RWPE1 (cell line): ENCODE measurements around the gene SLC12A3.

Experiments used
- CTCF ChIA-PET: fragments of 350-600 bp; sonication (Branson Sonifier 250); formaldehyde crosslinking; extraction: SDS; loops from one replicate; lab custom pipeline; 2021; lab: Yijun Ruan, JAX
- POLR2A ChIA-PET: fragments of 400-600 bp; formaldehyde crosslinking; extraction: SDS; loops from one replicate; lab custom pipeline; 2020; ENCODE audit warnings: antibody characterized with exemption; ENCODE audit not compliant: low non-redundant PET; lab: Yijun Ruan, JAX
- DNase-seq: peaks from one replicate; pipeline ENCODE4 v3.0.0; 2012; ENCODE audit warnings: low spot score
- H3K27ac ChIP-seq: fragments of 450-650 bp; 2 replicates; pipeline ENCODE4 v1.5.1; 2017
- TF ChIP-seq, protein P1 (sequence below): fragments of 450-650 bp; conservative IDR thresholded peaks from 2 replicates; pipeline ENCODE4 v1.5.1; 2017; ENCODE audit warnings: low read depth, mild to moderate bottlenecking

Gene SLC12A3

DNA sequence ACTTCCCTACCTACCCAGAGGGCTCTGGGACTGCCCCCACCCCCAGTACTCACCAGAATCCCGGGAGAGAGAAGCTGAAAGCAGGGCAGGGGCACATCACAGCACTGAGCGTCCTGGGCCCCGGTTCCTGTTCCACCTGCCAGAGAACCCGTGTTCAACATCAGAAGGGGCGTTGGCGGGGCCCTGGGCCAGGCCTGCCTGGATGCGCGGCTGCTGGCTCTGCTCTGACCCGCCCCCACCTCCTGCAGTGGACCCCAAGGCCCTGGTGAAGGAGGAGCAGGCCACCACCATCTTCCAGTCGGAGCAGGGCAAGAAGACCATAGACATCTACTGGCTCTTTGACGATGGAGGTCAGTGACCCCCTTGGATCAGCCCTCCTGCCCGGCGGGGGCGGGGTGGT is 27.7 kb downstream of the SLC12A3 start:
- TF ChIP-seq, protein P1, sequence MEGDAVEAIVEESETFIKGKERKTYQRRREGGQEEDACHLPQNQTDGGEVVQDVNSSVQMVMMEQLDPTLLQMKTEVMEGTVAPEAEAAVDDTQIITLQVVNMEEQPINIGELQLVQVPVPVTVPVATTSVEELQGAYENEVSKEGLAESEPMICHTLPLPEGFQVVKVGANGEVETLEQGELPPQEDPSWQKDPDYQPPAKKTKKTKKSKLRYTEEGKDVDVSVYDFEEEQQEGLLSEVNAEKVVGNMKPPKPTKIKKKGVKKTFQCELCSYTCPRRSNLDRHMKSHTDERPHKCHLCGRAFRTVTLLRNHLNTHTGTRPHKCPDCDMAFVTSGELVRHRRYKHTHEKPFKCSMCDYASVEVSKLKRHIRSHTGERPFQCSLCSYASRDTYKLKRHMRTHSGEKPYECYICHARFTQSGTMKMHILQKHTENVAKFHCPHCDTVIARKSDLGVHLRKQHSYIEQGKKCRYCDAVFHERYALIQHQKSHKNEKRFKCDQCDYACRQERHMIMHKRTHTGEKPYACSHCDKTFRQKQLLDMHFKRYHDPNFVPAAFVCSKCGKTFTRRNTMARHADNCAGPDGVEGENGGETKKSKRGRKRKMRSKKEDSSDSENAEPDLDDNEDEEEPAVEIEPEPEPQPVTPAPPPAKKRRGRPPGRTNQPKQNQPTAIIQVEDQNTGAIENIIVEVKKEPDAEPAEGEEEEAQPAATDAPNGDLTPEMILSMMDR = no peak
- DNase-seq = no peak
- CTCF ChIA-PET = no interaction called here
- POLR2A ChIA-PET = no interaction called here
- no peak overlapping the region for H3K27ac ChIP-seq

DNA sequence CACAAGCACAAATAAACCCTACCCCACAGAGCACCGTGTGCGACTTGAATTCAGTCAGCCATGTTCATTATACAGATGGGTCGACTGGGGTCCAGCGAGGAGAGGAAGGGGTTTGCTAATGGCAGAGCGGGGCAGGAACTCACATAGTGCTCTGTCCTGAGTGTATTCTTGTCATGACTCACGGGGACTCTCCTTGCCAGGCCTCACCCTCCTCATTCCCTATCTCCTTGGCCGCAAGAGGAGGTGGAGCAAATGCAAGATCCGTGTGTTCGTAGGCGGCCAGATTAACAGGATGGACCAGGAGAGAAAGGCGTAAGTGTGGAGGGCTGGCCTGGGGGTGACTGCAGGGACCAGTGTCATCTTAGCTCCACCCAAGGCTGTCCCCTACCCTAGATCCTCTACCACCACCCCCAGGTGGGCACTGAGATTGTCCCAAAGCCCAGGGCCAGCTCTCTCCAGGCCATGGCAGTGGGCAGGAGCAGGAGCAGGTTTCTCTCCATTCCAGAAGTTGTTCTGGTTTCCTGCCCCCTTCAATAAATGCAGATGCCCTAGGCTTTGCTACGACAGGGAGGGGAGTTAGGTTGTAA is 29.4 kb downstream of the SLC12A3 start:
- CTCF ChIA-PET = no interaction called here
- TF ChIP-seq, protein P1 = no peak
- no peak overlapping the region for H3K27ac ChIP-seq
- POLR2A ChIA-PET = no interaction called here
- no peak for DNase-seq

DNA sequence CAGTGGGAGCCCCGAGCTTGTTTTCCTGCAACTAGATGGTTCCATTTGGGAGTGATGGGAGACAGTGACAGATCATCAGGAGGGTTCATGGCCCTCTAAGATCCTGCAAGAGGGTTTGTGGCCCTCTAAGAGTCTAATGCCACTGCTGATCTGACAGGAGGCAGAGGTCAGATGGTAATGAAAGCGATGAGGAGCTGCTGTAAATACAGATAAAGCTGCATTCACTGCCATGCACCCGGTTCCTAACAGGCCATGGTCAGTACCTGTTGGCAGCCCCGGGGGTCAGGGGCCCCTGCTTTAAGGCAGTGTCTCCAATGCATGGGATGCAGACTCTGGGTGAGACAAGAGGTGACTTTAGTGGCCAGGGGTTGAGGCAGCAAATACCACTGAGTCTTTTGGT is 30.8 kb downstream of the SLC12A3 start:
- POLR2A ChIA-PET = no interaction called here
- no peak for DNase-seq
- H3K27ac ChIP-seq = no peak overlapping the region
- CTCF ChIA-PET = no interaction called here
- TF ChIP-seq, protein P1 = no peak

DNA sequence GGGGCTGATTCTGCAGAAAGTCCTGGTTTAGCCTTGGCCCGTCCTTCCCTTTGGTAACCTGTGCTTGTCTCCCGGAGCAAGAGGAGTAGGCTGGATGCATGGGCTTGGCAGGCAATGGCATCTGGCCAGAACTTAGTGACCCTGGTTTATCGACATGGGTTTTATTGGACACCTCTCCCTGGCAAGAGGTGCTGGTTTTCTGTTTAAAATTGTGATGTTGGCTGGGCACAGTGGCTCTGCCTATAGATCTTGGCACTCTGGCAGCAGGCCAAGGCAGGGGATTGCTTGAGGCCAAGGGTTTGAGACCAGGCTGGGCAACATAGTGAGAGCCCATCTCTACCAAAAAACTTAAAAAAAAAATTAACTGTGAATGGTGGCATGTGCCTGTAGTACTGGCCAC is 31.2 kb downstream of the SLC12A3 start:
- DNase-seq = no peak
- no peak overlapping the region for H3K27ac ChIP-seq
- POLR2A ChIA-PET = no interaction called here
- CTCF ChIA-PET = no interaction called here
- TF ChIP-seq, protein P1 = no peak

DNA sequence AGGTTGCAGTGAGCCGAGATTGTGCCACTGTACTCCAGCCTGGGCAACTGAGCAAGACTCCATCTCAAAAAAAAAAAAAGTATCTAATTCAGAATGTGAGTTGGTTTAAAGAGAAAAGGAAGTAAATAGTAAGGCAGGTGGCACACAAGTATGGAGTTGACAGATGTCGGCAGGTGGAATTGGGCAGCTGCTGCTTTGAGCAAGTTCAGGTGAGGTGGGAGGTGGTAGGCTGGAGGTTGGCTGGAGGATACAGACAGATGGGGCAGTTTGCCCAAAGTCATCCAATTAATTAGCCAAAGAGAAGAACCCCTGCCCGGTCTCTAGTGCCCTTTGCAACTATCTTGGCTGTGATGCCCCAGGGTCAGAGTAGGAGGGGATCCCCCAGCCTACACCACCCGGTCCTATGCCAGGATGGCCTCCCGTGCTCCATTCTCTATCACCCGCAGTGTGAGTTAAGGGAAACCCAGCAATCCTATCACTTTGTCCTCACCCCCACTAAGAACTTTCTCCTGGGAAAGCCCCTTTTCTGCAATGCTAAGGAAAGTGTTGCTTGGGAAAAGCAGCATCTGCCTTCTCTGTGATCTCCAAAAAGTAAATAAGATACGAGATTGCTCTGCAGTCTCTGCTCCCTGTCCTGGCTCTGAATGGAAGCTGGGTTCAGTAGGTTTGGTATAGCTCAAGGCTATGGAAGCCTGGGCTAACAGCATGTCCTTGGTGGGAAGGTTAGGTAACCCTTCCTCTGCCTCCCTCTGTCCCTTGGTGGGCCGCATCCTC is 32.2 kb downstream of the SLC12A3 start:
- ChIA-PET CTCF (interaction anchor here (0.6 kb wide), 1 partner anchor 39 kb away, joined by 3 read pairs; no protein-coding TSS in a partner anchor), POLR2A (no interaction called here)
- DNase-seq = no peak
- TF ChIP-seq, protein P1 = no peak
- no peak overlapping the region for H3K27ac ChIP-seq

DNA sequence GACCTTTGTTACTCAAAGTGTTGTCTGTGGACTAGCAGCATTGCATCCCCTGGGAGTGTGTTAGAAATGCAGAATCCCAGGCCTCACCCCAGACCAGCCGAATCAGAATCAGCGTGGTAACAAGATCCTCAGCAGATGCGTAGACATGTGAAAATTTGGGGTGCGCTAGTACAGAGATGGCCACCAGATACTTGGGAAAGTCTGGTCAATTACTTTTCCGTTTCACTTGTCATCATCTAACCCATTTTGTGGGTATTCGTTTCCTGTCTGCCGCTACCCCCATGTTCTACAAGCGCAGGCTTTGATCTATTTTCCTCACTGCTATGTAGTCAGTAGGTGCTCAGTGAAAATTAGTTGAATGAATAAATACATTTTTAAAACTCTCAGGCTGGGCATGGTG is 33.8 kb downstream of the SLC12A3 start:
- ChIA-PET CTCF (no interaction called here), POLR2A (no interaction called here)
- DNase-seq = no peak
- TF ChIP-seq, protein P1 = no peak
- H3K27ac ChIP-seq = no peak overlapping the region
